Measurements from ENCODE around the gene HTR4.

Gene HTR4

DNA sequence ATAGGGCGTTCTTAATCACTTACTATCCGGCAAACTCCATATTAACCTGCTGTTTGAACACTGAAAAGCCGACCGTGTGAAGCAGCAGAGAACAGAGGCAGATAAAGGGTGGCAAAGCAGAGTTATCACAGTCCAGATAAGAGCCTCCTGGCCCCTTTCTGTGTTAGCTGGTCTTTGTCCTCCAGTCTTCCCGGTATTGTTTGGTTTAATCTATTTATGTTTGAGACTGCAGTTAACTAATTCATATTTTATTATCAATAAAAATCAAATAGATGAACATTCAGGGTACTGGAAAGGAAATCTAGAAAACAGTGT lies 6.0 kb upstream of the HTR4 start:
- DNase-seq: no peak

DNA sequence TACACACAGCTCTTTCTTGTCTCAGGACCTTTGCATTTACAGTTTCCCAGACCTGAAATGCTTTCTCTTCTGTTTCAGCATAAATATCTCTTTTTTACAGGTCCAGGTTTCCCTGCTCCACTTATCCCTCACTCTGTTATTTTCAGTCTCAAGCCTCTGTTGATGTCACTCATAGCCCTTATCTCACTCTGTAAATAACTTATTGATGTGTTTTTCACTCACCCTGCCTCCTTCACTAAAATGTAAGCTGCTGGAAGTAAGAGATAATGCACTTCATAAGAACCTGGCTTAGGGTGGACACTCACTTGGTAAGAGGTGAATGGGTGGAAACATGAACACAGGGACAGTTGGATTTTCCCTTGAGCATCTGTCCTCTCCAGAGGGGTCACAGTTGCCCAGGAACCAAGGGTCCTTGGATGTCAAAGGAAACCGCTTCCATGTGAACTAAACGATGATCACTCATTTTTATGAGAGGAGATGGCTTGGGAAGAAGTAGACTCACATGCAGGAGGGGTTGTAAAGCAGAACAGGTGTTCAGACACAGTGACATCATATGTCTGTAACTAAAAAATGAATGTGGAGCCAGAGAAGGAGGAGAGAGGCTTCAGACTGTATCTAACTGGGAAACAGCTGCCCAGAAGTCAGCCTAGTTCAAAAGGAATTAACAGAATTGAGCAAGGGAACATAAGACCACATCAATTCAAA lies 5.5 kb upstream of the HTR4 start:
- no peak for DNase-seq

DNA sequence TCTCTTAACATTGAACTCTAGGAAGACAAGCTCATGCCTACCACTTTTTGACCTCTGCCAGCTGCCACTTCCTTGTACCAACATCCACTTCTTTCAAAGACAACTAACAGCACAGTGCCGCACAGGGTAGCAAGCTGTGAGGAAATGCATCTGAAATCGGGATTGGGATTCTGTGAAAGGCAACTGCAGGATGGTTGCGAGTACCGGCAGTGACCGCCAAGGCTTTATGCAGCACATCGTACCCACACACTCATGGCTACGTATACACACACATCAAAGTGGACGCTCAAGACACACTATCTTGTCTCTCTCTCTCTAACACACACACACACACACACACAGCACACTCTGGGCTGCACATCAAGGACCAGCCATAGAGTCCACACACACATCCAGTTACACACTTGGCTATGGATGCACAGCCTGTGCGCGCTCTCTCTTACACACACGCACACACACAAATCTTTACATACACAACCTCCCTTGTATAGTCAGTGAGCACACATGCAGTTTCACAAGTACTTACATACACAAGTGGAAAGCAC lies 964 bp downstream of the HTR4 start:
- DNase-seq: no peak

DNA sequence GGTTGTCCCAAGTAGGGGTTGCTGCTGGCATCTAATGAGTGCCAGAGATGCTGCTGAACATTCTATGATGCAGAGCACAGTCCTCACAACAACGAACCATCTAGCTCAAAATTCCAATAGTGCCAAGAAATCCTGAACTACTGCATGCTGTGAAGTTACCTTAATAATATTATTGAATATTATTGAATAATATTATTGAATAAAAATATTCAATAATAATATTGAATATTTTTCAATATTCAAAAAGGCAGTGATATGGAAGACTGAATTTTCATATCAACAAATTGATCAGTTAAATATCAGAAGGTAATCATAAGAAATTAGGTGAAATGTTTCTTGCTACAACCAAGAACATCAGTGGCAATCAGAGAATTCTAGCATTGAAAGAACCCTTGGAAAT lies 2.8 kb downstream of the HTR4 start:
- no peak for DNase-seq

DNA sequence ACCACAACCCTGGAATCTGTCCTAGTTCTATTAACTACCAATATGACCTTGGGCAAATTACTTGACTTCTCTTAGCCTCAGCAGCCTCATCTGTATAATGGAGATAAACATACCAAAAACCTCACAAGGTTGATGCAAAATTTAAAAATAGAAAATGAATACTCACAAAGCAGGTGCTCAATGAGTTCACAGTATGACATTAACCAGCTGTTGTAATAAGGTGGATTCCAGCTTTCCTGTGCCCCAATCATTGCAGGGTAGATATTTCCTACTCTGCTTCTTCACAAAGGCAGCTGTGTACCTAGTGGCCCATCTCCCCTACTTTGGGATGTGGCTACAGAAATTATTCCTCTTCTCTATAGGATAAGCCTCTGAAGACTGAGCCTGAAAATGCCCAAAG lies 8.8 kb downstream of the HTR4 start:
- DNase-seq: no peak

DNA sequence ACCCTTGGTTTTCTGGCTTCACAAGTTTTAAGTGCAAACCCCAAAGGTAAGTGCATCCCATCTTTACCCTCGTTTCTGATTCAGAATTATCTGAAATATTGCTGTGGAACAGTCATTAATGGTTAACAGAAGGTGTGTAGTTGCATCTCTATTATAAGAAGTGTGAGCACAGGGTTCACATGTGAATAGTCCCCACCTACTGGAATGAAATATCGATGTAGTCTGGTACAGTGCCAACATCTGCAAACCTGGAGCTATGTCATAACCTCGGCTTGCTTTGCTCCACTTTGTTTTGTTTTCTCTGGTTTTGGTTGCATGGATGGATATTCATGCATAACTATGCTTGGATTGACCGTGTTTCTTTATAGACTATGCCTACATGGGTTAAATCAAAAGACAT lies 12.6 kb downstream of the HTR4 start:
- no peak for DNase-seq

DNA sequence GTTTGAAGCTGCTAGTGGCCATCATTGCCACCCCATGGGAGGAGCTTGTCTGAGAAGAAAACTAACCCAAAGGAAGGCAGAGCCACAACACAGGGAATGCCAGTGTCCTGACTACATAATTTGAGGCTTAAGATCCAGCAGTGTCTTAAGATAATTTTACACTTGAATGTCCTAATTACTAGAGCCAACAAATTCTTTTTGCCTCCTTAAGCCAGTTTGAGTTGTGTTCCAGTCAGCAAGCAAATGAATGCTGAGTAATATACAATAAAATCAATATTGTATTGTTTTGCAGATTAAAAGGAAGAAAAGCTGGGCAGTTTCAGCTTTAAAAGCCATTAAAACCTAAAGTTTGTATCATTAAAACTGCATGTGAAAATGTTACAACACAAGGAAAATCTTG lies 13.9 kb downstream of the HTR4 start:
- no peak for DNase-seq

DNA sequence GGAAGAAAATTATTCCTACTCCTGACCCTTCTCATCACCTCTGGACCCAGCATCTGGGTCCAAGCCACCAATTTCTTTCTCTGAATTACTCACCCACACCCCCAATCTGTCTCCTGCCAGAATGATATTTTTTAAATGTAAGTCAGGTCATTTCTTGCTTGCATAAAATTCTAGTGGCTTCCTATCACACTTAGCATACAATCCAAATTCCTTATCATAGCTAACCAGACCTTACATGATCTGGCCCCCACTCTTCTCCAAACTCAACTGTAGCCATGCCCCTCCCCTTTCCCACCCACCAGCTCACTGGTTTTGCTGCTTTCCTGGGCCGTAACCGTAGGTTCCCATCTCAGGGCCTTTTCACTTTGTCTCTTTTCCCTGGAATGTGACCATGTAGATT lies 15.2 kb downstream of the HTR4 start:
- DNase-seq: no peak

DNA sequence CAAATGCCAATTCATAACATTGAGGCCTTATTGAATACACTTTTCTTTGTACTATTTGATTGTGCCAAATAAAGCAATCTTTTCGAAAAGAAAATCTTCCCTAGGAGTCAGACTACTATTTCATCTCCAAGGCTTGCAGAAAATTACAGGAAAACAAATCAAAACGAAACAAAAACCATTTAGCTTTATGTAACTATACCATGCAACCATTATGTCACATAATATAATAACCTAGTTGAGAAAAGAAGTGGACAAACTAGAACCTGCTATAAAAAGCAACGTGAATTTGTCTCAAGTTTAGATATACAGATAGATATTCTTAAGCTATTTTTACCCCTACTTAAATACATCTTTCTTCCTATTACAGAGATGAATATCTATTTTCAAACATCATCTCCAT lies 18.0 kb downstream of the HTR4 start:
- DNase-seq: no peak

DNA sequence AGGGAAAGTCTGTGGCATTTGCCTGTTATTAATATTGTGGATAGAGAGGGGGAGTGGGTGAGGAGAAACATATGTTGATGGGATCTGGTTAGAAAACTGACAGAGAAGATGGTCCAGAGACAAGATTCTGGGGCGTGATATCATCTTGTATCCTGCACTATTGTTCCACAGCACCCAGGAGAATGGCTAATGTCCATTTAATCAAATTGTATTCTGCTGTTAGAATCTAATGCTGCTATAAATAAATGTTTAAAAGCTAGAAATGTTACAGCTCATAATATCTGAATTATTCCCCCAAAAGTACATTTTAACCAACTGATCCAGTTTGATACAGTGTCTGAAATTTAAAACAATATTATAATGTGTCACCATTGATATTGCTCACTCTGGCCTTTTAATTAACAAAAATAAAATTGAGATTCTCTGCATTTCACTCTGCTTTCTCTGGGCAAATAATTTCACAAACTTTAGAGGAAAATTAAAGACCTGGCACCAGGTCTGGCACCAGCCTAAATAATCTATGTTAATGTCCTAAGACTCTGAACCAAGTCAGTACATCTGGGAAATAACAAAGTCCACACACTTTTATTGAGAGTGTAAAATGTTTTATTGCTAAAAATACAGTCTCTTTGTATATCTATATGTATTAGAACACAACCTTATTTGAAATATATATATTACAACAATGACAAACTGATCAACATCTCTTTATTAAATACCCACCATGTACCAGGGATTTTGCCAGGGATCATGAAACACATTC lies 18.8 kb downstream of the HTR4 start:
- no peak for DNase-seq

DNA sequence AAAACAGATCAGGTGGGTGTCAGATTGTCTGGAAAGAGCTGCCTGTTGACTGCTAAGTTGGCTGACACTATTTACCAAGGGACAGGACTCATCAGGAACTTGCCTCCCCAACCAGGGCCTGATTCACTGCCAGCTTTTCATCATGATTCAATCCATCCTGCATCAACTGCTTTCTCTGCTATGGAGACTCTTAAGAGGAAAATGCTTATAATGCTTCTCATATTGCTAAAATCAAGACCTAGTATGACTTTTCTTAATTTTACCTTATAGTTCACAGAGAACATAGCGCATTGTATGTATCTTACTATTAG lies 21.3 kb downstream of the HTR4 start:
- DNase-seq: no peak

DNA sequence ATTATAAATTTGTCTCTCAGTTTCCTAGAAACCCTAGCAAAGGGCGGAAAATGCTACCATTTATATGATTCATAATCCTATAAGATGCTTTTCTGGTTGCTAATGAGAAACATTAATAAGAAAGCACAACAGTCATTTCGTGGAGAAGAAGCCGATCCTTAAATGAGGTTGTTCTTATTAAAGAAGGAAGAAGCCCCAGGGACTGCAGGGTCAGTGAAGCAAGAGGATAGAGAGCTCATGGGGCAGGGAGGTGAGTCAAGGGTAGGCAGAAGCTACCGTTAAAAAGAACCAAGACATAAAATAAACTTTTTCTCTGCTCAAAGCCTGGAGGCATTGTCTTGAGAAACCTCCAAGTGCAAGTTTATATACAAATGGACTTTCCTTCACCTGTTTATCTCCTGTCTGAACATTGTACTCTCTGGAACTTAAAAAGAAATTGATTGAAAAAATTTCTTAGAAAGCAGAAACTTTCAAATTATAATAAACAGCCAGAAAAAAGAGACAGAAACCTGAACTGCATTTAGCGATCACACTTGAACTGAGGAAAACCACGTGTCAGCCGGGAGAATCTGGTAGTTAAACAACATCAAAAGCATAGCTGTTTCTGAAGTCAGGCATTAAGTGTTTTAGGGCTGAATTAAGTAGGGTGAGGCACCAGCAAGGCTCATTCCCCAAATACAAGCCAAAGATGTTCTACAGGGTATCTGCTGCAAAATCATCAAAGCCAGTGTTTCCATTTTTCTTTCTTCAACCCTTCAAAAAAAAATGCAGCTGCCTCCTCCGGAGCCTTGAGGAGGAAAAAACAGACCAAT lies 21.9 kb downstream of the HTR4 start:
- DNase-seq: no peak

DNA sequence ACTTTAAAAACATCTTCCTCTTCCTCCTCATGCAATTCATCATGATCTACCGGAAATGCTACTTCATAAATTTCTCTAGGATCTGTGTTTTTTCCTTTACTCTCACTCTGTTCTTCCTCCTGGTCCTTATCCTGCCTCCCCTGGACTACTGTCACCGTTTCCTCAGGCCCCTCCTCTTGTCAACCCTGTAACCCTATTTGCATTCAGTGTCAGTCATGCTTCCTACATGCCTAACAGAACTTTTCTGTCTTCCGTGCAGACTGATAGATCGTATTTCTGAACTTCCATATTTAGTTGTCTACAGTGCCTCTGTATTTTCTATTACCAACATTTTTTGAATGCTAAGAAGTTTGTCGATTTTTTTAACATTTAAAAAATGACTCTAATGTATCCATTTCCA lies 27.3 kb downstream of the HTR4 start:
- DNase-seq: no peak

DNA sequence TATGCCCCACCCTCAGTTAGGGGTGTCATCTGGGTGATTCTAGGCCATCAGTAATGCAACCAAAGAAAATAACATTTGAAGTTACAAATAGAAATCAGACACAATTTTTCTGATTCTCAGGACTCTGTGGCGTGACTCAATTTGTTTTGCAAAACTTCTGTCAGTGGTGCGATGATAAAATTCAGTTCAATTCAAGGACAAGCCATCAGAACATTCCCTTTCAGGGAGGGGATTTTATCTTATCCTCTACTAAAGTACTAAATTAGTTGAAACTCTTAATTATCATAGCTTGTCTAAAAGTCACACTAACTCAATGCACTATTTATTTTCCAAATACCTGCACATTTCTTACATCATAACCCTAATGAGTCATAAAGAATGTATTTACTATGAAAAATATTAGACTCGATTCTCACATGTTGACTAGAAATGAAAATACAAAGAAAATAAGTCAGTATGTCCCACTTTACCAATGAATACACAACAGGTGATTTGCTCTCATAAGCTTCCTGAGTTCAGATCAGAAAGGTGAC lies 28.2 kb downstream of the HTR4 start:
- no peak for DNase-seq

DNA sequence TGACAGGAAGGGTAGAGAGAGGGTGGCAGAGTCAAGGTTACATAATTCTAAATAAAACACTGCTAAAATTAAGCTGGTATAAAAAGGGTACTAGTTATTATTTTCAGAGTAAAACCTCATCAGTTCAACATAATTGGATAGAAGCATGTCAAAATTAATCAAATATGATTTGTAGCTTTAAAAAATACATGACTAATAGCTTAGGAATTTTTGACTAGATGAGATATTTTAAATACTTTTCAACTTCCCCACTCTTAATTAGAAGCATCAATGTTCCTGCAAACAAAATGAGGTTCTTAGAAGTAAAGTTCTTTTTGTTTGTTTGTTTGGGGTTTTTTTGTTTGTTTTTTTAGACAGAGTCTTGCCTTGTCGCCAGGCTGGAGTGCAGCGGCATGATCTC lies 29.1 kb downstream of the HTR4 start:
- no peak for DNase-seq

DNA sequence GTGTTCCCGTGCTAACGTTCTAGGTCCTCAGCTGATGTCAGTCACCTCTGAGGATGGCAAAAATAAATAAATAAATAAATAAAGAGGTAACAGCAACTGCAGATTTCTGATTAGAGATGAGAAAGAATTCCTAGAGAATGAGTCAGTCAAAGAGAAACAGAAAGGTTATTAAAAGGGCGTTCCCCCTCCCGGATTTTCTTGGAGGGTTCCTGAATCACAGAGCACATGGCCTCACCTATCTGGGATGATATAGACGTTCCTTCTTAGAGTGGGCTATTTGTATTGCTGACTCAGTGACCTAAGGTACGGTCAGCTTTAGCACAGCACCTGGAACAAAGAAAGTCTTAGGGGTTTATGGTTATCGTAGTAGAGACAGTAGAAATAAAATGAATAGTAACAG lies 30.6 kb downstream of the HTR4 start:
- no peak for DNase-seq

DNA sequence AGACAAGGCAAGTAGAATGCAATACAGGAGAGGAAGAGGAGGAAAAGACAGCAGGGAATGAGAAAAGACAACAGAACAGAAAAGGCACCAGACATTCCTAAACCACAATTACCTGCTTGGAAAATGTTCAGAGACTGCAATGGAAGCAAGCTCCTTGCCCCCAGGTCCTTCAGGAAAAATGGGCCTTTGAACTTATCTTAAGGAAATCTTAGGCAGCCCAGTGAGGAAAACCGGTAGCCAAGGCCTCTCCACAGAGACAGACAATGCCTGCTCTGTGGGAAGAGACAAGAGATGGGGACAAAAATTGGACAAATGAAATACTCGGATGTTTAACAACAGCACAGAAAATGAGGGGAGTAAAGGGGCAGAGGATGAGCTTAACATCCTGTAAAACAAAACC lies 31.2 kb downstream of the HTR4 start:
- DNase-seq: no peak

DNA sequence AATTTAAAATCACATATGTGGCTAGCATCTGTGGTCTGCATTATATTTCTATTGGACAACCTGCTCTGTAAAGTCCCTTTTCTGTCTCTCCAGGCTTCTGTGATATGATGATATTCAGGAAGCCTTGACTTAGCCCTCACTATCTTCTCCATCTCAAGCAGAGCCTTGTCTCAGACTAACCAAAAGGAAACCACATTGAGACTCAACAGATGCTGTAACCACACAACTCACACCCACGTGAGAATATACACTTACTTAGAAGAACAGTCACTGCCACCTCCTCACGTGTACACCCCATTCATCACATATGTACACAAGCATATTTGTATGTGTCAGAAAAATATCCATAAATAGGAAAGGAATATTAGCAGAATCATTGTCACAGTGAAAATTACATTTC lies 33.6 kb downstream of the HTR4 start:
- DNase-seq: peak; percentile 1

DNA sequence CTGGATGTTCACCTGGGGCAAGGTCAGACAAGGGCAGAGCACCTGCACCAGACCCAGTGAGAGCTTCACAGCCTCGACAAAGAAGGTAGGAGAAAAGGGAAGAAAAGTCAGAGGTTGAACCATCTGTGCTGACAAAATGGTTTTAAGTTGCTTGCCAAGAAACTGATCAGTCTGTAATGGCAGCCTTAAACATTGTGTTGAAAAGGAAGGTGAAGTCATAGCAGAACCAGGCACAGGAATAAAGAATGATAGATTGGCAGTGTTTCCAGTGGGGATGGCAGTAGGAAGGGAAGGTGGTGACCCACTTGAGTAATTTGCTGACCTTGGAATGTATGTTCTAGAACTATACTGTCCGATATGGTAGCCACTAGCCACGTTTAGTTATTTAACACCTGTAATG lies 34.2 kb downstream of the HTR4 start:
- DNase-seq: no peak

DNA sequence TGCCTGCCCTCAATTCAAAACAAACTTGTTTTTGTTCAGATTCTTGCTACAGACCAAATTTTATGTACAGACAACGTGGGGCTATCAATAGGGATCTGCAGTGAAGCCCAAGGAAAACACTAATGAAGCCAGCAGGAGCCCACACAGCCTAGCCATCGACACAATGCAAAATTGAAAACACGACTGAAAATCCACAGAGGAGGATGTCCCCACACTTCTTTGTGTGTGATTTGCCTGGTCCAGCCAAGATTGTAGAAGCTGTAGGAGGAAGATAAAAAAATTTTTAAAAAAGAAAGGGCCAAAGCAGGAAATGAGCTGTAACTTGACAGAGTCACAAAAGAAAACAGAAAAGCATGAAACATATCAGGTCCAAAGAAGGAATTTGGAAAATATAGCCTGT lies 34.8 kb downstream of the HTR4 start:
- no peak for DNase-seq

DNA sequence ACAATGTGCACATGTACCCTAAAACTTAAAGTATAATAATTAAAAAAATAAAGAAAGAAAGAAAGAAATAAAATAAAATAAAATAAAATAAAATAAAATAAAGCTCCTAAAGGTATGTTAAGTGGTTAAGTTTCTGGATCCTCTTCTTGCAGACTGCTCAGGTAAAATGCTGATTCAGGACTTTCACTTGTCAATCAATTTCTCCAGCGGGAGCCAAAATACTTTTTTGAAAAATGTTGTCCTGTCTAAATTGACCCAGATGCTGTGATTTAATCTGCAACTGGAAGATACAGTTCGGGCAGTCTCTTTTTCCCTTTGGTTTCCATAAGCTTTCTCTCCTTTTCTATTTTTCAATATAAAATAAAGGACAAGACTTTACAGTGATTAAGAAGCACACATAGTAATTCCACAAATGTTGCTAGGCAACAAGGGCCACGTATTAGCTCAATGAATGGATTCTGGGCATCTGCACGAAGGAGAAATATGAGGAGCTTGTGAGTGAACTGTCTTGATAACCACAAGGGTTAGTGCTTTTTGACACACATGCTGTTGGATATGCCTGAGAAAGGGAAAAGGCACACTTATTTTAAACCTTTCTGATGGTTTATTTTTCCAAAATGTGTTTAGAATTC lies 38.6 kb downstream of the HTR4 start:
- DNase-seq: no peak

DNA sequence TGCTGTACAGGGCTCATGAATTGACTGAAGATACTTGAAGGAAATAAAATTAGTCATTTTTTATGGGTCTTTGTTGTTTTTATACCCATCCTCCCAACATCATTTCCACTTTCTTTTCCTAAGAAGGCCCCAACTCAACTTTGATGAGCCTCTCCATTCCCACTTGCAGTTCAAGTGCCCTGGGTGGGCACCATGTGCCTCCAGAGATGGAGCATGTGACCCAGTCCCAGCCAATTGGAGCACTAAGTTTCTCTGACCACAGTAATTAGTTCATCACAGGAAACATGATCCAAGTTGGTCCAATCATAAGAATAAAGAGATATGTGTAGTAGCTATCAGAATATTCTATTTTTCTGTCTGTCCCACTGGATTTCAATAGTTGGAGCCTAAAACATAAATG lies 46.9 kb downstream of the HTR4 start:
- DNase-seq: no peak

DNA sequence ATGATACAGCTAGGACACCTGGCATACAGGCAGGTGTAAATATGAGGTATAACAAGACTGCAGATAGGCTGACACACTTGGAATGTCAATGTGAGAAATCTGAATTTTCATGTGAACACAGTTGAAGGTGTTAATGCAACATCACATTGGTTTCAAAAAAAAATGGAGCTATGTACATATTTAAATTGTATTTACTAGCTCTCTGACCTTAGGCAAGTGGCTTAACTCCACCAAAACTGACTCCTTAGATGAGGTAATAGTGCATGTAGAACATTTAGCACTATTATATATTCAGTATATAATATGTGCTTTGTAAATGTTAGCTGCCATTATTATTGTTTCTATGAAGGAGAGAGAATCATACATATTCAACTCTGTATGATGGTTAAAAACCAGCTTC lies 48.0 kb downstream of the HTR4 start:
- DNase-seq: no peak

Measured in CD4-positive, alpha-beta T cell treated with Interferon gamma for 1 hour (primary cell).